ENCODE measurements around the gene A3GALT2. TPM values are rescaled to one million over a fixed set of nuclear protein-coding genes. Genes with fewer than 3 reads are reported as not detected.

A3GALT2 gene
- total RNA-seq, 1 experiment from 2014 or later: not detected

GRCh38 chr1:33257772-33258712 lies 62.9 kb downstream of the A3GALT2 start:
- TF ChIP-seq CTCF (conservative IDR thresholded peaks at IDR 0.05): no peak
- H3K27ac Mint-ChIP-seq: peak overlapping the region in 1 of 3 experiments; percentile 99; a peak in 2 of 7 replicates
- Histone ChIP-seq H4K5ac (ENCODE audit: insufficient read length, low read depth, low read length) (no peak overlapping the region), H3K4ac (ENCODE audit: low read depth, low read length) (no peak overlapping the region), H2BK20ac (ENCODE audit: low read depth, low read length, poor library complexity, severe bottlenecking) (no peak overlapping the region), H3T11ph (ENCODE audit: low read length) (no peak overlapping the region), H2BK12ac (ENCODE audit: insufficient read length, low read depth, low read length) (no peak overlapping the region), H3K18ac (ENCODE audit: insufficient read length, low read depth, low read length) (peak overlapping the region; percentile 18), H4K8ac (replicated peaks; ENCODE audit: insufficient read length, low read depth, low read length) (no peak overlapping the region), H3K9me3 (ENCODE audit: control insufficient read depth, low read depth, low read length) (no peaks in the 10 kb centered on the region), H3K56ac (ENCODE audit: insufficient read length, low read depth, low read length) (no peak overlapping the region), H3K27me3 (ENCODE audit: insufficient read depth, low read length) (no peaks in the 10 kb centered on the region), H3K4me1 (ENCODE audit: insufficient read depth, low read length) (peaks cover 6% of the 10 kb centered on the region; the same call in 1 of the 2 replicates), H2AK5ac (ENCODE audit: insufficient read length, low read length) (no peak overlapping the region), H3K27ac (ENCODE audit: insufficient read length, low read depth, low read length) (no peak overlapping the region), H2BK15ac (ENCODE audit: low read depth, low read length) (no peak overlapping the region), H2AFZ (ENCODE audit: low read length) (no peak overlapping the region), H3K4me2 (ENCODE audit: insufficient read depth, insufficient read length, low read length) (peak overlapping the region; percentile 72), H3K79me1 (ENCODE audit: insufficient read depth, low read depth, low read length, poor library complexity, severe bottlenecking) (peaks cover 4% of the 10 kb centered on the region), H3K9ac (ENCODE audit: extremely low read depth, insufficient read length, low read length) (peak overlapping the region; percentile 78), H2BK120ac (ENCODE audit: low read depth, low read length, poor library complexity, severe bottlenecking) (no peak overlapping the region), H4K20me1 (ENCODE audit: control insufficient read depth, insufficient read depth, insufficient read length) (no peaks in the 10 kb centered on the region), H2BK5ac (ENCODE audit: insufficient read length, low read length) (no peak overlapping the region), H3K14ac (ENCODE audit: insufficient read depth, low read length) (no peak overlapping the region; the same call in 1 of the 2 replicates), H3K23me2 (ENCODE audit: insufficient read length, low read depth, low read length, poor library complexity, severe bottlenecking) (peaks cover 14% of the 10 kb centered on the region), H3K23ac (ENCODE audit: insufficient read length, low read depth, low read length) (no peak overlapping the region), H4K91ac (ENCODE audit: insufficient read length, low read depth, low read length) (no peak overlapping the region), H3K79me2 (ENCODE audit: insufficient read depth, low read length) (peaks cover 4% of the 10 kb centered on the region; the same call in 1 of the 2 replicates)
- no peaks in the 10 kb centered on the region for H3K9me3 Mint-ChIP-seq
- no peak for DNase-seq
- peaks cover 5 to 19% (median 6%) of the 10 kb centered on the region in 3 experiments; a peak in 5 of 7 replicates for H3K36me3 Mint-ChIP-seq (ENCODE audit: insufficient read depth in 1 of 3, low read depth in 3 of 3)
- H3K27me3 Mint-ChIP-seq (ENCODE audit: low read depth): peaks cover 14% of the 10 kb centered on the region
- no CpG with 5 or more reads among the region's 19 CpGs for WGBS (ENCODE audit: extremely low coverage, insufficient read length, low lambda C conversion rate)
- H3K4me3 Mint-ChIP-seq: peak overlapping the region; percentile 92 to 99
- peaks cover 37% of the 10 kb centered on the region in 2 experiments for H3K4me1 Mint-ChIP-seq

Measured in H9 (cell line).